H1 (cell line): ENCODE data around the gene KDSR. TPM values are rescaled to one million over a fixed set of nuclear protein-coding genes. Genes with fewer than 3 reads are reported as not detected.

Experiments used
- CTCF ChIA-PET: fragments of 300-600 bp; sonication (Branson Sonifier 250); formaldehyde crosslinking; loops from one replicate; lab custom pipeline; 2021; ENCODE audit not compliant: partially characterized antibody; lab: Charles Lee
- POLR2A ChIA-PET: fragments of 300-600 bp; sonication (Branson Sonifier 250); formaldehyde crosslinking; loops from one replicate; lab custom pipeline; 2021; ENCODE audit warnings: inconsistent platforms; ENCODE audit not compliant: partially characterized antibody; lab: Charles Lee
- DNase-seq, 2 experiments: peaks; one replicate each; pipeline versions ENCODE4 v3.0.0 to v3.0.0-alpha.2; 2010 to 2022; ENCODE audit warnings: low spot score in 2 of 2, low read depth in 1 of 2, mixed read lengths in 1 of 2
- FAIRE-seq: peaks from 2 replicates; lab custom pipeline; 2011; peaks lifted over from hg19 to GRCh38; lab: Jason Lieb, UNC
- H2AFZ ChIP-seq: 2 replicates; pipeline ENCODE4 v1.8.1; 2012; ENCODE audit warnings: low read length, inconsistent platforms
- H2AK5ac ChIP-seq: 2 replicates; pipeline ENCODE4 v1.6.1; 2013; ENCODE audit warnings: low read depth, low read length
- H2BK120ac ChIP-seq: replicated peaks from 2 replicates; pipeline ENCODE3; 2013; ENCODE audit warnings: low read depth, low read length, inconsistent platforms
- H2BK12ac ChIP-seq: 2 replicates; pipeline ENCODE4 v1.6.1; 2013; ENCODE audit warnings: low read depth, low read length
- H2BK15ac ChIP-seq: 2 replicates; pipeline ENCODE4 v1.6.1; 2013; ENCODE audit warnings: low read length
- H2BK20ac ChIP-seq: 2 replicates; pipeline ENCODE4 v1.6.1; 2013; ENCODE audit warnings: low read length
- H2BK5ac ChIP-seq: 2 replicates; pipeline ENCODE4 v1.6.1; 2013; ENCODE audit warnings: low read depth, low read length
- H3K14ac ChIP-seq: 2 replicates; pipeline ENCODE4 v1.6.1; 2013; ENCODE audit warnings: inconsistent platforms; ENCODE audit not compliant: insufficient read length
- H3K18ac ChIP-seq: 2 replicates; pipeline ENCODE4 v1.6.1; 2013; ENCODE audit warnings: low read length; ENCODE audit errors: extremely low read depth
- H3K23ac ChIP-seq: 2 replicates; pipeline ENCODE4 v1.6.1; 2013; ENCODE audit warnings: inconsistent platforms; ENCODE audit not compliant: insufficient read length
- H3K23me2 ChIP-seq: 2 replicates; pipeline ENCODE4 v1.6.1; 2013; ENCODE audit warnings: low read depth, low read length
- H3K27ac ChIP-seq: 2 replicates; pipeline ENCODE4 v1.6.1; 2011; ENCODE audit warnings: low read depth, low read length, inconsistent platforms
- H3K27me3 ChIP-seq, 4 experiments: replicated peaks in 1 of 4; 1 replicate in 1 of 4; 2 replicates in 3 of 4; pipeline versions ENCODE4 v1.6.1 to v1.8.1; 2011 to 2013; ENCODE audit warnings: low read length in 3 of 4, mild to moderate bottlenecking in 3 of 4, inconsistent platforms in 2 of 4, mixed read lengths in 2 of 4, moderate library complexity in 1 of 4; ENCODE audit not compliant: control insufficient read depth in 3 of 4, insufficient read depth in 3 of 4; ENCODE audit errors: extremely low read depth in 1 of 4
- H3K36me3 ChIP-seq, 4 experiments: 2 replicates each; pipeline versions ENCODE4 v1.6.1 to v1.8.1; 2011 to 2013; ENCODE audit warnings: mild to moderate bottlenecking in 4 of 4, low read length in 3 of 4, moderate library complexity in 2 of 4, control low read depth in 1 of 4, inconsistent platforms in 1 of 4; ENCODE audit not compliant: insufficient read depth in 4 of 4, control insufficient read depth in 2 of 4
- H3K4ac ChIP-seq: replicated peaks from 2 replicates; pipeline ENCODE3; 2013; ENCODE audit warnings: low read length, low read depth, mixed read lengths, inconsistent platforms; ENCODE audit not compliant: insufficient read length
- H3K4me1 ChIP-seq, 4 experiments: replicated peaks in 1 of 4; 1 replicate in 1 of 4; 2 replicates in 3 of 4; pipeline versions ENCODE4 v1.6.1 to v1.8.1; 2011 to 2013; ENCODE audit warnings: low read length in 3 of 4, inconsistent platforms in 2 of 4, mixed read lengths in 1 of 4; ENCODE audit not compliant: insufficient read depth in 4 of 4, control insufficient read depth in 3 of 4
- H3K4me2 ChIP-seq, 2 experiments: 2 replicates each; pipeline versions ENCODE4 v1.6.1 to v1.8.1; 2011 to 2013; ENCODE audit warnings: low read depth in 2 of 2, low read length in 2 of 2, control low read depth in 1 of 2, inconsistent platforms in 1 of 2, mild to moderate bottlenecking in 1 of 2; ENCODE audit not compliant: insufficient read depth in 1 of 2
- H3K4me3 ChIP-seq, 4 experiments: fragments of 200-600, 300-600 bp in 1 of 4; sonication (generic), shearing (Covaris generic), sonication (Bioruptor Twin) in 1 of 4; 2 replicates each; pipeline versions ENCODE4 v1.5.1 to v1.8.1; 2011 to 2016; ENCODE audit warnings: low read length in 4 of 4, low read depth in 3 of 4, control low read depth in 2 of 4, inconsistent platforms in 2 of 4, mild to moderate bottlenecking in 2 of 4, mixed read lengths in 1 of 4, moderate library complexity in 1 of 4; ENCODE audit not compliant: insufficient read depth in 2 of 4; ENCODE audit errors: extremely low read depth in 1 of 4
- H3K56ac ChIP-seq: replicated peaks from 2 replicates; pipeline ENCODE3; 2013; ENCODE audit warnings: low read depth, mild to moderate bottlenecking, mixed read lengths, low read length, inconsistent platforms; ENCODE audit not compliant: insufficient read length
- H3K79me1 ChIP-seq: 2 replicates; pipeline ENCODE4 v1.6.1; 2013; ENCODE audit warnings: low read depth, low read length, control low read depth
- H3K79me2 ChIP-seq, 2 experiments: 2 replicates each; pipeline versions ENCODE4 v1.6.1 to v1.8.1; 2012 to 2013; ENCODE audit warnings: low read length in 2 of 2, mild to moderate bottlenecking in 2 of 2, inconsistent platforms in 1 of 2; ENCODE audit not compliant: insufficient read depth in 2 of 2, control insufficient read depth in 1 of 2
- H3K9ac ChIP-seq, 4 experiments: replicated peaks in 1 of 4; 1 replicate in 1 of 4; 2 replicates in 3 of 4; pipeline versions ENCODE4 v1.6.1 to v1.8.1; 2011 to 2013; ENCODE audit warnings: low read depth in 3 of 4, low read length in 3 of 4, control low read depth in 2 of 4, mild to moderate bottlenecking in 2 of 4, moderate library complexity in 2 of 4, inconsistent platforms in 1 of 4; ENCODE audit errors: extremely low read depth in 1 of 4
- H3K9me3 ChIP-seq, 2 experiments: 2 replicates each; pipeline versions ENCODE4 v1.6.1 to v1.8.1; 2012 to 2013; ENCODE audit warnings: mild to moderate bottlenecking in 2 of 2, moderate library complexity in 2 of 2, control low read depth in 1 of 2, inconsistent platforms in 1 of 2, low read depth in 1 of 2, low read length in 1 of 2, mixed read lengths in 1 of 2; ENCODE audit not compliant: insufficient read depth in 2 of 2
- H4K20me1 ChIP-seq, 2 experiments: replicated peaks in 1 of 2; 2 replicates each; pipeline versions ENCODE3 to v1.8.1; 2011 to 2013; ENCODE audit warnings: inconsistent platforms in 2 of 2, low read length in 2 of 2, mild to moderate bottlenecking in 1 of 2; ENCODE audit not compliant: insufficient read depth in 2 of 2, control insufficient read depth in 1 of 2
- H4K5ac ChIP-seq: 2 replicates; pipeline ENCODE4 v1.6.1; 2013; ENCODE audit warnings: low read length, low read depth, mixed read lengths, inconsistent platforms; ENCODE audit not compliant: insufficient read length
- H4K8ac ChIP-seq: 2 replicates; pipeline ENCODE4 v1.8.0; 2013; ENCODE audit warnings: mild to moderate bottlenecking, moderate library complexity, low read length, inconsistent platforms; ENCODE audit not compliant: insufficient read depth; ENCODE audit errors: extremely low read depth
- H4K91ac ChIP-seq: replicated peaks from 2 replicates; pipeline ENCODE3; 2013; ENCODE audit warnings: low read length, mixed read lengths, inconsistent platforms; ENCODE audit not compliant: insufficient read length
- ATF2 ChIP-seq: IDR thresholded peaks from 2 replicates; pipeline ENCODE4 v1.6.1; 2012; ENCODE audit warnings: low read length, inconsistent platforms
- CBX5 ChIP-seq: fragments of 300-800, 300-1000 bp; sonication (generic); IDR thresholded peaks from 2 replicates; pipeline ENCODE4 v1.7.1; 2016; ENCODE audit warnings: antibody characterized with exemption, low read length, low read depth
- CHD1 ChIP-seq: IDR thresholded peaks from 2 replicates; pipeline ENCODE4 v1.6.1; 2012; ENCODE audit warnings: low read depth, low read length, improper control_type of control experiment
- POLR2AphosphoS5 ChIP-seq: IDR thresholded peaks from 2 replicates; pipeline ENCODE4 v1.6.1; 2011; ENCODE audit warnings: low read depth, low read length
- RFX5 ChIP-seq: IDR thresholded peaks from 2 replicates; pipeline ENCODE4 v1.6.1; 2011; ENCODE audit warnings: low read depth, low read length, improper control_type of control experiment, borderline replicate concordance
- TBP ChIP-seq: IDR thresholded peaks from 2 replicates; pipeline ENCODE4 v1.6.1; 2011; ENCODE audit warnings: low read depth, low read length, improper control_type of control experiment
- whole genome bisulfite sequencing, 2 experiments: shearing (Covaris generic) in 1 of 2; methylation state at CpG; one replicate each; pipeline versions ENCODE4 v1.1.6 to v1.1.7; 2013 to 2015; ENCODE audit warnings: low lambda C conversion rate in 2 of 2, mixed read lengths in 2 of 2, inconsistent platforms in 1 of 2, low coverage in 1 of 2, missing lambda C conversion rate in 1 of 2; ENCODE audit not compliant: insufficient replicate concordance in 2 of 2, insufficient coverage in 1 of 2, insufficient read length in 1 of 2; ENCODE audit errors: extremely low coverage in 1 of 2, missing lambda C conversion rate in 1 of 2; 5-methylcytosine and 5-hydroxymethylcytosine counted together
- polyA plus RNA-seq, 7 experiments: library from polyadenylated mRNA; depleted of rRNA in 3 of 7; stranded (reverse) in 5 of 7; unstranded in 2 of 7; fragments of >200 nt in 5 of 7; fragments of 200-250 nt in 2 of 7; gene quantifications; 1 replicate in 5 of 7; 2 replicates in 1 of 7; 4 replicates in 1 of 7; pipeline versions ENCODE4 v1.2.1 to v1.2.3, GENCODE V29; 2011 to 2013; ENCODE audit warnings: missing spikeins in 2 of 7, mixed read lengths in 2 of 7
- total RNA-seq: library from RNA; stranded (reverse); fragmentation: NEBNext Ultra II Directional; extraction: Animal tissue kit (Norgen Biotek cat#: 25700); gene quantifications from 2 replicates; pipeline ENCODE4 v1.2.1, GENCODE V29; 2021

The KDSR gene
- total and polyA plus RNA-seq, 2 of the 8 experiments (the other 6 are each of a cell fraction or from before 2014, with no cell fraction given): 12.4 to 50.5 TPM

- no peaks in the 10 kb centered on the region for H3K23me2 ChIP-seq
- no peak overlapping the region for H4K8ac ChIP-seq
- DNase-seq: no peak
- no peak overlapping the region for H3K14ac ChIP-seq
- H3K4ac ChIP-seq: no peak overlapping the region
- TF ChIP-seq CHD1 (no peak), POLR2AphosphoS5 (no peak), TBP (no peak), CBX5 (no peak), ATF2 (no peak), RFX5 (no peak)
- TF ChIP-seq, all 59 proteins: peak for 0
- 85% methylated on average over 2 of the region's 2 CpGs; no CpG with 5 or more reads in 1 of the 2 experiments for WGBS, 2 experiments
- H3K9me3 ChIP-seq: no peaks in the 10 kb centered on the region
- H3K79me2 ChIP-seq: no peaks in the 10 kb centered on the region
- H2AFZ ChIP-seq: no peak overlapping the region
- H2BK20ac ChIP-seq: no peak overlapping the region
- H3K4me2 ChIP-seq: no peak overlapping the region
- no peak overlapping the region for H3K18ac ChIP-seq
- H4K91ac ChIP-seq: no peak overlapping the region
- H3K4me3 ChIP-seq: no peak overlapping the region
- no peak overlapping the region for H2AK5ac ChIP-seq
- no peak overlapping the region for H2BK120ac ChIP-seq
- no peaks in the 10 kb centered on the region for H3K27me3 ChIP-seq
- no peak for FAIRE-seq
- H3K36me3 ChIP-seq: no peaks in the 10 kb centered on the region
- H2BK5ac ChIP-seq: no peak overlapping the region
- H4K20me1 ChIP-seq: no peaks in the 10 kb centered on the region
- POLR2A ChIA-PET: no interaction called here
- H2BK12ac ChIP-seq: no peak overlapping the region
- H3K27ac ChIP-seq: no peak overlapping the region
- H3K4me1 ChIP-seq: peaks cover 0 to 3% (median 2%) of the 10 kb centered on the region in 4 experiments; a peak in 4 of 7 replicates
- no peak overlapping the region for H3K9ac ChIP-seq
- H3K23ac ChIP-seq: no peak overlapping the region
- CTCF ChIA-PET: interaction anchor here (1.0 to 1.4 kb wide), 2 partner anchors 10 to 18 kb away, joined by 3 read pairs; no protein-coding TSS in a partner anchor
- no peak overlapping the region for H2BK15ac ChIP-seq
- H3K79me1 ChIP-seq: no peaks in the 10 kb centered on the region
- H4K5ac ChIP-seq: no peak overlapping the region
- no peak overlapping the region for H3K56ac ChIP-seq
Measured at GRCh38 chr18:63288311-63288710, 78.7 kb downstream of the KDSR start.
